Measurements from ENCODE around the gene SCYGR1. TPM values are rescaled to one million over a fixed set of nuclear protein-coding genes. Genes with fewer than 3 reads are reported as not detected.

Gene SCYGR1
- total RNA-seq, 1 experiment from 2014 or later = not detected

- no peaks in the 10 kb centered on the region; the same call in 1 of the 2 replicates for H3K36me3 ChIP-seq (ENCODE audit: low read depth, low read length)
- H3K9me2 ChIP-seq (replicated peaks; ENCODE audit: low read length) = no peaks in the 10 kb centered on the region
- H3K4me2 ChIP-seq (ENCODE audit: low read length) = no peak overlapping the region
- ATAC-seq = no peak
- no peak overlapping the region for H3K9ac ChIP-seq (ENCODE audit: low read length)
- DNase-seq = peak; percentile 39
- ChIA-PET POLR2A (ENCODE audit: unreplicated experiment) (no interaction called here), CTCF (no interaction called here)
- H3K27me3 ChIP-seq (ENCODE audit: low read length) = no peaks in the 10 kb centered on the region
- TF ChIP-seq EZH2phosphoT487 (IDR thresholded peaks at IDR 0.05; ENCODE audit: borderline replicate concordance, low read length) (no peak), EZH2 (IDR thresholded peaks at IDR 0.05; ENCODE audit: low read length, unreplicated experiment) (no peak), CTCF (conservative IDR thresholded peaks at IDR 0.05; ENCODE audit: low read depth, low read length) (peak; percentile 65)
- intact Hi-C loops (cut with micrococcal nuclease) = no loop called here
- no peaks in the 10 kb centered on the region for H4K20me1 ChIP-seq (ENCODE audit: low read length)
- no peaks in the 10 kb centered on the region for H3F3A ChIP-seq (ENCODE audit: low read length, unreplicated experiment)
- no peak overlapping the region for H3K4me3 ChIP-seq (ENCODE audit: low read length)
- H3K9me3 ChIP-seq (ENCODE audit: low read length) = no peaks in the 10 kb centered on the region
- H3K79me2 ChIP-seq (ENCODE audit: low read length) = no peaks in the 10 kb centered on the region
- H2AFZ ChIP-seq (ENCODE audit: low read length) = no peak overlapping the region
- H3K4me1 ChIP-seq (ENCODE audit: insufficient read depth, low read length) = peaks cover 13% of the 10 kb centered on the region
- BruUV-seq (replicated peaks) = no TSS peak
- no peak overlapping the region for H3K27ac ChIP-seq (ENCODE audit: low read length)
Observed at GRCh38 chr2:227363756-227364155, 24.0 kb downstream of the SCYGR1 start.

- no peaks in the 10 kb centered on the region for H4K20me1 ChIP-seq (ENCODE audit: low read length)
- ATAC-seq = no peak
- no peak overlapping the region for H3K27ac ChIP-seq (ENCODE audit: low read length)
- H3K4me3 ChIP-seq (ENCODE audit: low read length) = no peak overlapping the region
- DNase-seq = no peak
- BruUV-seq (replicated peaks) = no TSS peak
- no peak overlapping the region for H2AFZ ChIP-seq (ENCODE audit: low read length)
- ChIA-PET CTCF (no interaction called here), POLR2A (ENCODE audit: unreplicated experiment) (no interaction called here)
- peaks cover 17% of the 10 kb centered on the region; the same call in 1 of the 2 replicates for H3K36me3 ChIP-seq (ENCODE audit: low read depth, low read length)
- no peaks in the 10 kb centered on the region for H3K9me2 ChIP-seq (replicated peaks; ENCODE audit: low read length)
- H3K4me1 ChIP-seq (ENCODE audit: insufficient read depth, low read length) = no peaks in the 10 kb centered on the region
- H3K9me3 ChIP-seq (ENCODE audit: low read length) = no peaks in the 10 kb centered on the region
- H3K9ac ChIP-seq (ENCODE audit: low read length) = no peak overlapping the region
- TF ChIP-seq EZH2phosphoT487 (IDR thresholded peaks at IDR 0.05; ENCODE audit: borderline replicate concordance, low read length) (no peak), CTCF (conservative IDR thresholded peaks at IDR 0.05; ENCODE audit: low read depth, low read length) (no peak), EZH2 (IDR thresholded peaks at IDR 0.05; ENCODE audit: low read length, unreplicated experiment) (no peak)
- H3K4me2 ChIP-seq (ENCODE audit: low read length) = no peak overlapping the region
- no peaks in the 10 kb centered on the region for H3K27me3 ChIP-seq (ENCODE audit: low read length)
- intact Hi-C loops (cut with micrococcal nuclease) = no loop called here
- H3K79me2 ChIP-seq (ENCODE audit: low read length) = no peaks in the 10 kb centered on the region
- H3F3A ChIP-seq (ENCODE audit: low read length, unreplicated experiment) = no peaks in the 10 kb centered on the region
Observed at GRCh38 chr2:227360351-227360750, 27.4 kb downstream of the SCYGR1 start.

- ATAC-seq = no peak
- H3F3A ChIP-seq (ENCODE audit: low read length, unreplicated experiment) = no peaks in the 10 kb centered on the region
- H3K9ac ChIP-seq (ENCODE audit: low read length) = no peak overlapping the region
- no peak overlapping the region for H3K4me3 ChIP-seq (ENCODE audit: low read length)
- BruUV-seq (replicated peaks) = no TSS peak
- ChIA-PET CTCF (interaction anchor here (0.6 kb wide), 2 partner anchors 194 to 768 kb away, joined by 3 to 10 read pairs; no protein-coding TSS in a partner anchor), POLR2A (ENCODE audit: unreplicated experiment) (no interaction called here)
- no peaks in the 10 kb centered on the region for H3K9me2 ChIP-seq (replicated peaks; ENCODE audit: low read length)
- H3K79me2 ChIP-seq (ENCODE audit: low read length) = no peaks in the 10 kb centered on the region
- TF ChIP-seq EZH2 (IDR thresholded peaks at IDR 0.05; ENCODE audit: low read length, unreplicated experiment) (no peak), EZH2phosphoT487 (IDR thresholded peaks at IDR 0.05; ENCODE audit: borderline replicate concordance, low read length) (no peak), CTCF (conservative IDR thresholded peaks at IDR 0.05; ENCODE audit: low read depth, low read length) (no peak)
- DNase-seq = no peak
- H4K20me1 ChIP-seq (ENCODE audit: low read length) = no peaks in the 10 kb centered on the region
- no peak overlapping the region for H3K4me2 ChIP-seq (ENCODE audit: low read length)
- no peaks in the 10 kb centered on the region for H3K9me3 ChIP-seq (ENCODE audit: low read length)
- H3K27ac ChIP-seq (ENCODE audit: low read length) = no peak overlapping the region
- H3K4me1 ChIP-seq (ENCODE audit: insufficient read depth, low read length) = peaks cover 15% of the 10 kb centered on the region
- H2AFZ ChIP-seq (ENCODE audit: low read length) = no peak overlapping the region
- no peaks in the 10 kb centered on the region for H3K27me3 ChIP-seq (ENCODE audit: low read length)
- intact Hi-C loops (cut with micrococcal nuclease) = no loop called here
- H3K36me3 ChIP-seq (ENCODE audit: low read depth, low read length) = peaks cover 19% of the 10 kb centered on the region; the same call in 1 of the 2 replicates
Observed at GRCh38 chr2:227351639-227352038, 36.1 kb downstream of the SCYGR1 start.

Data from PC-3 (cell line).